Cardiac fibroblast (primary cell): Measurements from ENCODE around the gene CARD10.

Experiments
- DNase-seq, 2 donors: peaks; one replicate each; pipeline versions ENCODE4 v3.0.0 to v3.0.0-alpha.2; 2010; ENCODE audit warnings: low read depth in 2 of 2
- H3K4me3 ChIP-seq, 2 donors: replicated peaks in 1 of 2; 1 replicate in 1 of 2; 2 replicates in 1 of 2; pipeline ENCODE4 v1.5.1; 2011; ENCODE audit warnings: low read depth in 2 of 2, low read length in 2 of 2, mild to moderate bottlenecking in 2 of 2, moderate library complexity in 1 of 2
- CTCF ChIP-seq: IDR thresholded peaks from one replicate; pipeline ENCODE4 v1.5.1; 2011; ENCODE audit warnings: low read depth, mild to moderate bottlenecking, low read length, inconsistent platforms

The CARD10 gene

GRCh38 chr22:37516456-37516855 is 2.8 kb downstream of the CARD10 start:
- DNase-seq: no peak
- H3K4me3 ChIP-seq: no peak overlapping the region
- TF ChIP-seq CTCF: no peak

- TF ChIP-seq CTCF: no peak
- no peak overlapping the region for H3K4me3 ChIP-seq
- DNase-seq: no peak
Observed at GRCh38 chr22:37515901-37516300, 3.3 kb downstream of the CARD10 start.

- H3K4me3 ChIP-seq: no peak overlapping the region
- DNase-seq: no peak
- TF ChIP-seq CTCF: no peak
Observed at GRCh38 chr22:37514526-37515051, 4.6 kb downstream of the CARD10 start.

- no peak overlapping the region for H3K4me3 ChIP-seq
- no peak for DNase-seq
- TF ChIP-seq CTCF: no peak
Observed at GRCh38 chr22:37511395-37512104, 7.7 kb downstream of the CARD10 start.

GRCh38 chr22:37510091-37510490 is 9.1 kb downstream of the CARD10 start:
- no peak overlapping the region for H3K4me3 ChIP-seq
- no peak for TF ChIP-seq CTCF
- DNase-seq: no peak

GRCh38 chr22:37509059-37509860 is 10.0 kb downstream of the CARD10 start:
- no peak for TF ChIP-seq CTCF
- H3K4me3 ChIP-seq: no peak overlapping the region
- no peak for DNase-seq
